A673 (cell line): ENCODE measurements around the gene NRL. TPM values are rescaled to one million over a fixed set of nuclear protein-coding genes. Genes with fewer than 3 reads are reported as not detected.

Source experiments
- Bru-seq: library from RNA; stranded (reverse); fragments of 400-500 nt; gene quantifications from one replicate; lab custom pipeline; 2021; lab: Mats Ljungman, UMichigan
- BruChase-seq, 2 experiments: library from RNA; stranded (reverse); fragments of 400-500 nt; gene quantifications; one replicate each; lab custom pipeline; 2021; lab: Mats Ljungman, UMichigan
- BruUV-seq: library from RNA; stranded (reverse); fragments of 400-500 nt; replicated peaks from 2 replicates; lab custom pipeline; 2021; lab: Mats Ljungman, UMichigan
- CTCF ChIA-PET: fragments of 300-600 bp; sonication (Branson Sonifier 250); formaldehyde crosslinking; loops from one replicate; lab custom pipeline; 2022; ENCODE audit warnings: antibody characterized with exemption; lab: Charles Lee
- POLR2A ChIA-PET: fragments of 300-600 bp; sonication (Branson Sonifier 250); formaldehyde crosslinking; loops from one replicate; lab custom pipeline; 2022; ENCODE audit warnings: antibody characterized with exemption; ENCODE audit not compliant: low non-redundant PET; lab: Charles Lee
- DNase-seq: peaks from one replicate; pipeline ENCODE4 v3.0.0-alpha.2; 2015; ENCODE audit warnings: low spot score
- H3K27ac ChIP-seq: fragments of 200-600 bp; sonication (generic); 2 replicates; pipeline ENCODE4 v1.5.1; 2016; ENCODE audit warnings: mixed run types, low read depth, mild to moderate bottlenecking, mixed read lengths, antibody characterized with exemption, low read length; ENCODE audit not compliant: poor library complexity, severe bottlenecking
- H3K27me3 ChIP-seq: fragments of 200-600 bp; sonication (generic); replicated peaks from 2 replicates; pipeline ENCODE4 v1.6.1; 2017; ENCODE audit warnings: mixed run types, low read depth, mild to moderate bottlenecking, mixed read lengths, antibody characterized with exemption, low read length; ENCODE audit not compliant: insufficient read depth, poor library complexity
- H3K36me3 ChIP-seq: fragments of 200-600 bp; sonication (generic); 2 replicates; pipeline ENCODE4 v1.6.1; 2016; ENCODE audit warnings: mixed run types, mild to moderate bottlenecking, mixed read lengths, antibody characterized with exemption, low read length; ENCODE audit not compliant: insufficient read depth, poor library complexity, severe bottlenecking
- H3K4me1 ChIP-seq: fragments of 200-600 bp; sonication (generic); 2 replicates; pipeline ENCODE4 v1.6.1; 2017; ENCODE audit warnings: mixed run types, mild to moderate bottlenecking, mixed read lengths, antibody characterized with exemption, low read length; ENCODE audit not compliant: insufficient read depth, poor library complexity, severe bottlenecking
- H3K4me3 ChIP-seq: fragments of 200-600 bp; sonication (generic); 2 replicates; pipeline ENCODE4 v1.5.1; 2016; ENCODE audit warnings: low read depth, mixed run types, mild to moderate bottlenecking, mixed read lengths, low read length; ENCODE audit not compliant: poor library complexity, severe bottlenecking
- H3K9me3 ChIP-seq: fragments of 200-600 bp; sonication (generic); 2 replicates; pipeline ENCODE4 v1.6.1; 2016; ENCODE audit warnings: mixed run types, low read depth, mild to moderate bottlenecking, mixed read lengths, antibody characterized with exemption, low read length; ENCODE audit not compliant: poor library complexity, severe bottlenecking
- EZH2 ChIP-seq: fragments of 200-600 bp; sonication (generic); IDR thresholded peaks from 2 replicates; pipeline ENCODE4 v1.6.1; 2017; ENCODE audit warnings: borderline replicate concordance, low read depth, mild to moderate bottlenecking, mixed read lengths, antibody characterized with exemption, low read length; ENCODE audit not compliant: poor library complexity, severe bottlenecking
- intact Hi-C: fragments of 100-400 bp; cut with micrococcal nuclease; formaldehyde crosslinking; loops from one replicate; pipeline ENCODE4 v1.10.0; 2022; ENCODE audit not compliant: unreplicated experiment
- long read RNA-seq: library from polyadenylated mRNA; stranded (forward); transcript quantifications from one replicate; pipeline ENCODE4 v2.0.0, GENCODE V29; 2022
- total RNA-seq: library from RNA; stranded (reverse); gene quantifications from 2 replicates; pipeline ENCODE4 v1.2.3, GENCODE V29; 2021
- TF ChIP-seq, protein P1 (sequence below): fragments of 300-800, 200-600 bp; sonication (generic); conservative IDR thresholded peaks from 2 replicates; pipeline ENCODE4 v1.5.1; 2017; ENCODE audit warnings: low read depth, mild to moderate bottlenecking, antibody characterized with exemption, low read length, moderate library complexity, mixed read lengths

The NRL gene
- total RNA-seq (1.6 and 1.9 TPM in 2 replicates), Bru-seq, nascent RNA (percentile 42 among the genes with signal in this experiment), BruChase-seq, experiment 1, labeled RNA remaining after a 2-hour chase (percentile 35 among the genes with signal in this experiment), BruChase-seq, experiment 2, labeled RNA remaining after a 6-hour chase (percentile 42 among the genes with signal in this experiment)
- long read RNA-seq, partial matches to known transcripts = 0 of 27 reads
- long read RNA-seq, other reads (novel, unspliced or antisense) = 26 of 27 reads

DNA sequence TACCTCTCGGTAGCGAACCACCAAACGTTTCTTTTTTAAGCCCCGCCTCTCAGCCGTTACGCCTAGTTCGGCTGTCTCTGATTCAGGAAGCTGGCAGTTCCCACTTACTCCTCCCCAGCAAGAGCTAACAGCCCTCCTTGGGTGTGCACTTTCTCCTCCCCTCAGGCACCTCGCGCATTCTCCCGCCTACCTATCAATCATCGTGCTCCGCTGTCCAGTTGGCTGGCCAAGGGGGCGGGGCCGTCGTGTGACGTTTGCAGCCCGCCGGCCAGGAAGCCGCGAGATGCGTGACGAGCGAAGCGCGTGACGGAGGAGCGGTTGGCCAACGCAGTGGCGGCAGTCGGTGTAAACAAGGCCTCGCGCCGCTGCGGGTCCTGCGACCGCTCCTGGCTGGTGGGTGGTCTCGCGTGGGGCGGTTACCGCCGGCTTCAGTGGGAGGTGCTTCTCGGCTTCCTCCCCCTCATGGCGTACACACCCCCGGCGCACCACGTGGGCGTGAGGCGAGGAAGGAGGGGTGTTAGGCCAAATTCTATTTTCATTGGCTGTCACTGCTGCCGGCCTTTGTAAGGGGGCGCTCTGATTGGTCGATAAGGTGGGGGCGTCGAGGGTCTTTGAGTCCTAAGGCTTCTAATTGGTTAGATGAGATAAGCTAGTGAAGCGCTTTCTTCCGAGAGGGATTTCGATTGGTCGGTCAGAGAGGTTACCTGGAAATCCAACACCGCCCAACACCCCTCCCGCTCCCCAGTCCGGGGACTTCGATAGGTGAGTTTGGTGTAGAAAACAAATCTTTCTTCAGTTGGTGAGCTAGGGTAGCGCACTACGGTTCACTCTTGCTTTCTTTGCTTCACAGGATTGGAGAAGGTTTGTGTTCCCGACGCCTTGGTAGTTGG, at the start of gene NRL, which contains the start of gene DCAF11:
Gene NRL, minus strand, starts transcription at position 418 of the 890 bp plus-strand sequence. CDS start 32,101 bp downstream, outside the sequence.
Gene DCAF11, plus strand, starts transcription at position 246 of the 890 bp plus-strand sequence. CDS start 818 bp downstream, outside the sequence.
- Histone ChIP-seq H3K36me3 (peaks cover 23% of the 10 kb centered on the region), H3K27me3 (no peaks in the 10 kb centered on the region), H3K4me1 (peaks cover 14% of the 10 kb centered on the region), H3K4me3 (peak within 1 kb of the TSS; percentile 82), H3K9me3 (no peaks in the 10 kb centered on the region), H3K27ac (peak within 1 kb of the TSS; percentile 99)
- ChIA-PET CTCF (interaction anchor here (1.2 to 1.8 kb wide), 2 partner anchors 46 to 56 kb away, joined by 3 to 6 read pairs; partner anchors contain the start of gene IRF9), POLR2A (interaction anchor here (0.5 to 2.0 kb wide), 8 partner anchors 9 to 157 kb away, joined by 3 to 13 read pairs (median 3); partner anchors contain the start of genes EMC9, PCK2, PSME2 and RABGGTA)
- DNase-seq = peak; percentile 100
- intact Hi-C loops = loop anchor here (2.0 kb wide), 1 partner anchor 26 kb away; the partner anchor contains the start of gene EMC9
- BruUV-seq = TSS peak; percentile 64
- TF ChIP-seq, protein P1, sequence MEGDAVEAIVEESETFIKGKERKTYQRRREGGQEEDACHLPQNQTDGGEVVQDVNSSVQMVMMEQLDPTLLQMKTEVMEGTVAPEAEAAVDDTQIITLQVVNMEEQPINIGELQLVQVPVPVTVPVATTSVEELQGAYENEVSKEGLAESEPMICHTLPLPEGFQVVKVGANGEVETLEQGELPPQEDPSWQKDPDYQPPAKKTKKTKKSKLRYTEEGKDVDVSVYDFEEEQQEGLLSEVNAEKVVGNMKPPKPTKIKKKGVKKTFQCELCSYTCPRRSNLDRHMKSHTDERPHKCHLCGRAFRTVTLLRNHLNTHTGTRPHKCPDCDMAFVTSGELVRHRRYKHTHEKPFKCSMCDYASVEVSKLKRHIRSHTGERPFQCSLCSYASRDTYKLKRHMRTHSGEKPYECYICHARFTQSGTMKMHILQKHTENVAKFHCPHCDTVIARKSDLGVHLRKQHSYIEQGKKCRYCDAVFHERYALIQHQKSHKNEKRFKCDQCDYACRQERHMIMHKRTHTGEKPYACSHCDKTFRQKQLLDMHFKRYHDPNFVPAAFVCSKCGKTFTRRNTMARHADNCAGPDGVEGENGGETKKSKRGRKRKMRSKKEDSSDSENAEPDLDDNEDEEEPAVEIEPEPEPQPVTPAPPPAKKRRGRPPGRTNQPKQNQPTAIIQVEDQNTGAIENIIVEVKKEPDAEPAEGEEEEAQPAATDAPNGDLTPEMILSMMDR = no peak
- TF ChIP-seq EZH2 = no peak

DNA sequence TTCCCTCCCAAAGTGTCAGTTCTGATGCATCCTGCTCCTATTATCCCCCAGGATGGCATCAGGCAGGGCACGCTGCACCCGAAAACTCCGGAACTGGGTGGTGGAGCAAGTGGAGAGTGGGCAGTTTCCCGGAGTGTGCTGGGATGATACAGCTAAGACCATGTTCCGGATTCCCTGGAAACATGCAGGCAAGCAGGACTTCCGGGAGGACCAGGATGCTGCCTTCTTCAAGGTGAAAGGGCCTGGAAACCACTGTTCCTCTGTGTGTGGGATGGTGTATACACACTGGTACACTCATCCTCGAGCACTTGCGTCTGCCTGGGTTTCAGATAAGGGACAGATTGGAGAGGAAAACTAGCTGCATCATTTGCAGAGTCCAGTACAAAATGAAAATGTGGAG, 47.3 kb upstream of the NRL start:
- Histone ChIP-seq H3K4me3 (peak overlapping the region; percentile 51), H3K27me3 (no peaks in the 10 kb centered on the region), H3K9me3 (no peaks in the 10 kb centered on the region), H3K27ac (no peak overlapping the region), H3K4me1 (peaks cover 8% of the 10 kb centered on the region), H3K36me3 (peaks cover 32% of the 10 kb centered on the region)
- POLR2A ChIA-PET = no interaction called here
- no TSS peak for BruUV-seq
- DNase-seq = no peak
- CTCF ChIA-PET = interaction anchor here (1.0 to 2.6 kb wide), 2 partner anchors 69 to 104 kb away, joined by 3 to 17 read pairs; no protein-coding TSS in a partner anchor
- TF ChIP-seq EZH2 = no peak
- TF ChIP-seq, protein P1 = no peak
- intact Hi-C loops = no loop called here
